HG02678 (cell line): ENCODE data around the gene IGLON5.

Experiments used
- ATAC-seq: cut with Tn5 transposase; IDR thresholded peaks from one replicate; pipeline ENCODE4 v1.9.1; 2021; ENCODE audit warnings: mild to moderate bottlenecking, moderate library complexity; ENCODE audit not compliant: unreplicated experiment

IGLON5 gene

GRCh38 chr19:51337861-51338562 is 26.6 kb downstream of the IGLON5 start:
- ATAC-seq = no peak

GRCh38 chr19:51338563-51339312 is 27.3 kb downstream of the IGLON5 start:
- ATAC-seq = peak; percentile 56

- ATAC-seq = no peak
Measured at GRCh38 chr19:51339313-51339686, 27.9 kb downstream of the IGLON5 start.

- ATAC-seq = peak; percentile 50
Measured at GRCh38 chr19:51339687-51340656, 28.5 kb downstream of the IGLON5 start.

- ATAC-seq = no peak
Measured at GRCh38 chr19:51341066-51341465, 29.6 kb downstream of the IGLON5 start.

- no peak for ATAC-seq
Measured at GRCh38 chr19:51341976-51342580, 30.6 kb downstream of the IGLON5 start, which contains the start of gene VSIG10L. Gene VSIG10L (minus strand): TSS chr19:51342139. CDS start chr19:51342124, 15 bp downstream.

GRCh38 chr19:51342631-51343569 is 31.5 kb downstream of the IGLON5 start:
- no peak for ATAC-seq

GRCh38 chr19:51345076-51345620 is 33.7 kb downstream of the IGLON5 start:
- no peak for ATAC-seq

- ATAC-seq = no peak
Measured at GRCh38 chr19:51346742-51347141, 35.3 kb downstream of the IGLON5 start.

- no peak for ATAC-seq
Measured at GRCh38 chr19:51347209-51347928, 35.9 kb downstream of the IGLON5 start.

GRCh38 chr19:51351266-51351990 is 40.0 kb downstream of the IGLON5 start:
- ATAC-seq = no peak

GRCh38 chr19:51352783-51353360 is 41.4 kb downstream of the IGLON5 start:
- no peak for ATAC-seq

GRCh38 chr19:51354103-51354741 is 42.8 kb downstream of the IGLON5 start:
- no peak for ATAC-seq

GRCh38 chr19:51354742-51355148 is 43.3 kb downstream of the IGLON5 start:
- ATAC-seq = no peak

GRCh38 chr19:51356159-51356801 is 44.8 kb downstream of the IGLON5 start:
- no peak for ATAC-seq

GRCh38 chr19:51357952-51358351 is 46.5 kb downstream of the IGLON5 start:
- no peak for ATAC-seq

GRCh38 chr19:51359294-51359693 is 47.9 kb downstream of the IGLON5 start:
- no peak for ATAC-seq
